Medulla oblongata (tissue), 1 donor: ENCODE results near the gene SPIRE2.
A peak's percentile ranks its signal among the peaks of the same experiment; 100 is the strongest.
"Not testable (repeated sequence)": the region's sequence is repeated elsewhere in the genome, so short reads cannot be mapped to it uniquely, and the experiment has no call there.

Experiments
- DNase-seq: peaks from one replicate; pipeline ENCODE4 v3.0.0-alpha.2; 2015; ENCODE audit errors: extremely low spot score

The SPIRE2 gene

DNA sequence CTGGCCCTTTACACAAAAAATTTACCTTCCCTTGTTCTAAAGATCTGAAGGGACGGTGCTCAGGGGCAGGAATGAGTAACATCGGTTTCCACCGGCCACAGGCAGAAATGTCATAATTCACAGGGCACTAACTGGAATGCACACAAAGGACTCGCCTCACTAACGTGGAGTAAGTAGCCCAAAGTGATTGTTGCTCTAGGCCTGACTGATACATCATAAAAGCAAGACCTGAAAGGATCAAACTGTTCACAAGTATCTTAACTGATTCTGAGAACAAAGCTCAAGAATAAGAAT lies 36.2 kb downstream of the SPIRE2 start:
- DNase-seq = no peak

GRCh38 chr16:89867918-89868317 lies 39.6 kb downstream of the SPIRE2 start:
- no peak for DNase-seq

- no peak for DNase-seq
Observed at GRCh38 chr16:89869911-89870310, 41.6 kb downstream of the SPIRE2 start.

GRCh38 chr16:89870440-89870839 lies 42.2 kb downstream of the SPIRE2 start:
- no peak for DNase-seq

GRCh38 chr16:89871895-89872294 lies 43.6 kb downstream of the SPIRE2 start:
- no peak for DNase-seq

DNA sequence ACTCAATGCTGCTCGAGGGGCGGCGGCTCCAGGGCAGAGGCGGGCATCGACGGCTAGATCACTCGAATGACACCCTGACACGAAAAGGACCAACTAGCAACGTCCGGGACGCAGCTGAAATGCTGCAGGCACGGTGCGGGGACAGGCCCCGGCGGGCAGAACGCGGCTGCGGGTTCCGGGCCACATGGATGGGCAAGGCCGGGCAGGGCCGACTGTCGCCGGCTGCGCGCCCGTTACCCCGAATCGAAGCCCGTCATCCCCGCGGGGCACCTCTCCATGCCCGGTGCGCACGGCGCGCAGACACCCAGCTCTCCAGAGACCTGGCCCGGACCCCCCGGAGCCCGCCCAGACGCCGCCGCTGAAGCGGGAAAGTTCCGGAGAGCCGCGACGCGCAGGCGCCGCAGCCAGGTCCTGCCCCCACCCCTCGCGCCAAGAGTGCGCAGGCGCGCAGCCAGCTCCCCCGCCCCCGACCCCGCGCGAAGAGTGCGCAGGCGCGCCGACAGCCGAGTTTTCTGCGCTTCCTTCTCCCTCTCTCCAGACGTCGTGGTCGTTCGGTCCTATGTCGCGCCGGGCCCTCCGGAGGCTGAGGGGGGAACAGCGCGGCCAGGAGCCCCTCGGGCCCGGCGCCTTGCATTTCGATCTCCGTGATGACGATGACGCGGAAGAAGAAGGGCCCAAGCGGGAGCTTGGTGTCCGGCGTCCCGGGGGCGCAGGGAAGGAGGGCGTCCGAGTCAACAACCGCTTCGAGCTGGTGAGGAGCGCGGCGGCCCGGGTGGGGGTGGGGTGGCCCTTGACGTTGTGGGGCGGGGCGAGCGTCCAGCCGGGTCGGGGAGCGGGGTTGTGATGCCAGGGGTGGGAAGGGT lies 45.1 kb downstream of the SPIRE2 start, which contains the start of gene TCF25:
Gene TCF25, plus strand, starts transcription at position 484 of the 863 bp plus-strand sequence. Its CDS starts 76 bp downstream, at position 560.
- DNase-seq = peak; percentile 89

GRCh38 chr16:89873972-89874689 lies 45.9 kb downstream of the SPIRE2 start:
- DNase-seq = peak; percentile 97

DNA sequence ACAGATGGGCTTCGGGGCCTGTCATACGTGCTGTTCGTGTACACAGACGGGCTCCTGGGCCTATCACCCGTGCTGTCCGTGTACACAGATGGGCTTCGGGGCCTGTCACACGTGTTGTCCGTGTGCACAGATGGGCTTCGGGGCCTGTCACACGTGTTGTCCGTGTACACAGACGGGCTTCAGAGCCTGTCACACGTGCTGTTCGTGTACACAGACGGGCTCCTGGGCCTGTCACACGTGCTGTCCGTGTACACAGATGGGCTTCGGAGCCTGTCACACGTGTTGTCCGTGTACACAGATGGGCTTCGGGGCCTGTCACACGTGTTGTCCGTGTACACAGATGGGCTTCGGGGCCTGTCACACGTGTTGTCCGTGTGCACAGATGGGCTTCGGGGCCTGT lies 50.8 kb downstream of the SPIRE2 start:
- DNase-seq = not testable (repeated sequence)

- DNase-seq = no peak
Observed at GRCh38 chr16:89880477-89881367, 52.4 kb downstream of the SPIRE2 start.

GRCh38 chr16:89881368-89881730 lies 53.1 kb downstream of the SPIRE2 start:
- no peak for DNase-seq

DNA sequence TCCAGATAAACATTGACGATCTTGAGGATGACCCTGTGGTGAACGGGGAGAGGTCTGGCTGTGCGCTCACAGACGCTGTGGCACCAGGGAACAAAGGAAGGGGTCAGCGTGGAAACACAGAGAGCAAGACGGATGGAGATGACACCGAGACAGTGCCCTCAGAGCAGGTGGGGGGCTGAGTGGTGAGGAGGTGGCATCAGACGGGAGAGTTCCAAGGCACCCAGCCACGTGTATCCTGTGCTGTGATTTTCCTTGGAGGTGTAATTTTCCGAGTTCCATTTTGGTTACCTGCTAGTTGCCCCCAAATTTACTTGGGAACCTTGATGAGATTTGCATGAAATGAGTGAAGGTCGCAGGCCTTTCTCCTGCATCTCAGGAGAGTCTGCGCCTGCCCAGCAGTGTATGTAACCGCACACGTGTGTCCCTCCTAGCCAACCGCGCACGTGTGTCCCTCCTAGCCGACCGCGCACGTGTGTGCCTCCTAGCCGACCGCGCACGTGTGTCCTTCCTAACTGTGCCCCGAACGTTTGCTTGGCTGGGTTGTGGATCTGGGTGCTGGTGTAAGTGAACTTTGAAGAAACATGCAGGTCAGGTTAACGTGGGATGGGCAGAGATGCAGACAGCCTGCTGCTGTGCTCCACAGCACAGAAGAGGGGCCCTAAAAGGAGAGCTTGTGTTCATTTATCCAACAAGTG lies 55.2 kb downstream of the SPIRE2 start:
- DNase-seq = no peak

DNA sequence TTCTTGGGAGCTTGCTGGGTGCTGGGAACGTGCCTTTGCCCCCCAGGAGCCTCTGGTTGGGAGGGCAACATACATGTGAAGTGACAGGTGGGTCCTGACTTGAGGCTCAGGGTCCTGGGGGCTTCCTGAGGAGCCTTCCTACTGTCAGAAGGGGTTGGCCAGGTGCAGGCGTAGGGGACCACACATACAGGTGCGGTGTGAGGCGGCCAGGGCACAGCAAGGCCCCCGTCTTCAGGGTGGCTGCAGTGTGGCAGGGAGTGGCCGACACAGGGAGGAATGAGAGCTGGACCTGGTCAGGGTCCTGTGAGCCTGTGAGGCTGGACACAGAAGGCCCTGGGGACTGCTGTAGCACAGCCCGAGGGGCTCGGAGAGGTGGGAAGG lies 55.8 kb downstream of the SPIRE2 start:
- DNase-seq = no peak

DNA sequence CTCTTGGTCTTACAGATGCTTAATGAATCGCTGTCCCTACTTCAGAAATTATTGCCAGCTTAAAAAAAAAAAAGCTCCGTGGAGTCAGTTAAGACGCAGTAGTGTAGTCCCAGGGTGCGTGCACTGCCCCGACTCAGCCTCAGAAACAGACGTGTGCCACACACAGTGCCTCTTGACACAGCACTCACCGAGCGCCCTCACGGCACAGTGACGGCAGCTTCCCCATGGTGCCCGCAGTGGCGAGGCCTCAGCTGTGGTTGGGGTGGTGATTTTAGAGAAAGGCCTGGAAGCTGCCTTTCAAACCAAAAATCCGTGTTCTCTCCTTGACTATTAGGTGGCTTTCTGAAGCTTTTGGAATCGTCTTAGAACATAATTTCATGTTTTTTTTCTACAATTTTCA lies 59.0 kb downstream of the SPIRE2 start:
- no peak for DNase-seq

DNA sequence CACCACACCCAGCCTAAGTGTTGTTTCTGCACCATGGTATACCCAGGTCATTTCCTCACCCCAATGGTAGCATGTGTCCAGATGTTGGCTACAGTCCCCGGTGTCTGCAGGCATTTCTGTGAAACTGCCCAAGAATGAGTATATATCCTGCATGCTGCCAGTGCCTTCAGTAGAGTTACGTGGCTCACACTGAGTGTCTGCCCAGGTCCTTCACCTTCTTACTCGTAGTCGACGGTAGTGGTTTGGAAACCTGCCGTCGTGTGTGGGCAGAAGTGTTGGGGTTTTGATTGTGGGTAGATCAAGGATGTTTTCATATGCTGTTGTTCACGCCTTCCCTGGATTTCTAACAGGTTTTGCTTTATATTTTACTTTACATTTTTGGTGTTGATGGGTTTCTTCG lies 61.9 kb downstream of the SPIRE2 start:
- DNase-seq = no peak

GRCh38 chr16:89890886-89891657 lies 62.8 kb downstream of the SPIRE2 start:
- DNase-seq = no peak

DNA sequence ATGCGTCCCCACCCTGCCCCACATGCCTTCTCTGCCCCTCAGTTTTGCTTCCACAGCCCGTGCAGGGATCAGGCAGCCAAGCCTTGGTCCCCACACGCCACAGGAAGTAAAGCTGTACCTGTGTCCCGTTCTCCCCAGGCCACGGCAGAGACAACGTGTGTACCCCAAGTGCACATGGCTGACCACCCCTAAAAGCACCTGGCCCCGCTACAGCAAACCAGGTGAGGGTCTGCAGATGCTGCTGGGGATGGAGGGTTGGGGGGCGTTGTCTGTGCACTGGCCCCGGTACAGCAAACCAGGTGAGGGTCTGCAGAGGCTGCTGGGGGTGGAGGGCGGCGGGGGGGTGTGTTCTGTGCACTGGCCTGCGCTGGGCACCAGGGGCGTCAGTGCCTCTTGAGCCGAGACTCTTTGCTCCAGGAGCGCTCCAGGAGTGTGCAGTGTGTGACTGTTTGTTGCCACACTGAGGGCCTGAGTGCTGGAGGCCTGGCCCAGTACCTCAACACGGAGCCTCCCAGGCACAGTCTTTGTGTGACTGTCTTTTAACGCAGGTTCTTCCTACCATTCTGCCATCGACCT lies 63.9 kb downstream of the SPIRE2 start:
- DNase-seq = no peak

DNA sequence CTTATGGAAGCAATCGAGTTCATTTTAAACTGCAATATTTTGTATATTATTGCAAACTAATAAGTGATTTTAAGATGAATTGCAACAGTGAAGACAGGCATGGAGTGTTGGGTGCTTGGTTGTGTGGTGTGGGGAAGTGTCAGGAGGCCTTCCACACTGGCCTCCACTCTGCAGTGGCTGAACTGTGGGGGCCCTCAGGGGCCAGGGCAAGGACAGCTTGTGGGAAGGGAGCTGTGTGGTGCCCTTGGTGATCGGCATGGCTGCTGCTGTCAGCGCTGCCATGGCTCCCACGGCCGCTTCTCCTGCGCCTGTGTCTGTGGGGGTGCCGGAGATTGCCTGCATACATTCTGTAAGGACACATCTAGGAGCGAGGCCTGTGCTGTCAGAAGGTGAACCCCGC lies 64.4 kb downstream of the SPIRE2 start:
- no peak for DNase-seq

DNA sequence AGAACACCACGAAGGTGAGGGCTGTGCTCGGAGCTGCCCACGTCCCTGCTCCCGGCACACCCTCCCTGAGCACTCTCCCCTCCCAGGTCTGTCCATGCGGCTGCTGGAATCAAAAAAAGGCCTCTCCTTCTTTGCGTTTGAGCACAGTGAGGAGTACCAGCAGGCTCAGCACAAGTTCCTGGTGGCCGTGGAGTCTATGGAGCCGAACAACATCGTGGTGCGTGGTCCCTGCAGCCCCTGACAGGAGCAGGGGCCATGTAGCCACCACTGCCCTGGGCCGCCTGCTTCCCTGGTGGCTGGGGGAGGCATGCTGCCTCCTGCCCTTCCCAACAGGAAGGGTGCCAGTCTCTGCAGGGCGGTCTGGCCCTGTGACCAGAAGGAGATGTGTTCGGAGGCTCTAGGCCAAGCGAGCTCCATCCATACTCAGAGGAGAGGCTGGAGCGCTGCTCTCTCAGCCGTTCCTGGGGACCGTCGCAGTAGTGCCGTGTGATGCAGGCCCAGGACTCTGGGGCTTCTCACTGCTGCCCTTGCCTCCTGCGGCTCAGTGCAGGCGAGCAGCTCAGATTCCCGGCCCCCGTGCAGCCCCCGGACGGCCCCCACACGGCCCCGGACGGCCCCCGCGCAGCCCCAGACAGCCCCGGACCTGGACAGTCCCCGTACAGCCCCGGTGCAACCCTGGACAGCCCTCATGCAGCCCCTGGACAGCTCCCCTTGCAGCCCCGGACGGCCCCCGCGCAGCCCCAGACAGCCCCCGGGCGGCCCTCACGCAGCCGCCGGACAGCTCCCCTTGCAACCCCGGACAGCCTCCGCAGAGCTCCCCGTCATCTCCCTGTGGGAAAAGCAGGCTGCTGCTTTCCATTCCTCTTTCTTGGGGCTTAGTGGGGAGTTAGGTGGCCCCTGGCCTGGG lies 65.6 kb downstream of the SPIRE2 start:
- no peak for DNase-seq

DNA sequence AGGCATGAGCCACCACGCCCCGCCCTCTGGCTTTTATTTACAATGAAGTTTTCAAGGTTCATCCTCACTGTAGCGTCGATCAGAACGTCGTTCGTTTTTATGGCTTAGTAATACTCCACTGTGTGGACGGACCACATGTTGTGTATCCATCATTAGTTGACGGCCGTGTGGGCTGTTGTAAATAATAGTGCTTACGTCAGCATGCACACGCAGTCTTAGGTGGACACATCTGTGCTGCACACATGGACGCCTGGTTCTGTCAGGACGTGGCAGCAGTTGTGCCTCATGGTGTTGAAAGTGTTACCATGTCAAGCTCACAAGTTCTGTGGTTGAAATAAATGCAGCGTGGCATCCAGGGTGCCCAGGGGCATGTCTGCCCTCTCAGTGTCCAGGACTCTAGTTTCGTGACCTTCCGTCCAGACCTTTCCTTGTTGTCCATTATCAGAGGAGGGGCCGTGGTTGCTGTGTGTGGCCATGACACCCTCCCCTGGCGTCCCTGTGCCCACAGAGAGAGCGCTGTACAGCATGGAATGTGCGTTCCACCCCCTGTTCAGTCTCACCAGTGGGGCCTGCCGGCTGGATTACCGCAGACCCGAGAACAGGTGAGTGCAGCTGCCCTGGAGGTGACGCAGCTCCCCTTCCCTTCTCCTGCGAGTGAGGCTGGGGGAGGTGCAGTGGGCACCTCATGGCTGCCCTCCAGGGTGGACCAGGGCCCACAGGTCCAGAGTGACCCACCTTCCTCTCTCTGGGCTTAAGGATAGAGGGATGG lies 67.4 kb downstream of the SPIRE2 start:
- no peak for DNase-seq
